Measurements from ENCODE around the gene MMP8. TPM values are rescaled to one million over a fixed set of nuclear protein-coding genes. Genes with fewer than 3 reads are reported as not detected.

Gene MMP8
- total and polyA plus RNA-seq, 2 experiments from 2014 or later, result not detected

GRCh38 chr11:102757823-102758549 is 33.2 kb upstream of the MMP8 start:
- Mint-ChIP-seq H3K4me3 (no peak overlapping the region), H3K4me1 (peaks cover 16% of the 10 kb centered on the region), H3K36me3 (ENCODE audit: low read depth) (no peaks in the 10 kb centered on the region), H3K27ac (no peak overlapping the region), H3K27me3 (ENCODE audit: insufficient read depth, low read depth, poor library complexity) (peaks cover 1% of the 10 kb centered on the region), H3K9me3 (no peaks in the 10 kb centered on the region)
- DNase-seq (ENCODE audit: low spot score) (no peak), ATAC-seq (no peak)
- no peaks in the 10 kb centered on the region for H3K27me3 ChIP-seq (ENCODE audit: insufficient read depth)
- H3K4me1 ChIP-seq (ENCODE audit: insufficient read depth), result peaks cover 18% of the 10 kb centered on the region; the same call in 1 of the 2 replicates
- no peaks in the 10 kb centered on the region for H3F3A ChIP-seq (replicated peaks; ENCODE audit: low read depth)
- H4K20me1 ChIP-seq (replicated peaks; ENCODE audit: insufficient read depth), result no peaks in the 10 kb centered on the region
- H3K4me3 ChIP-seq, result no peak overlapping the region
- no peaks in the 10 kb centered on the region for H3K9me2 ChIP-seq (ENCODE audit: insufficient read depth)
- no peaks in the 10 kb centered on the region for H3K36me3 ChIP-seq (ENCODE audit: insufficient read depth)
- H2AFZ ChIP-seq, result no peak overlapping the region
- no peaks in the 10 kb centered on the region for H3K79me2 ChIP-seq (replicated peaks; ENCODE audit: insufficient read depth)
- no peak for TF ChIP-seq ZNF114 (CRISPR knock-in tag; IDR thresholded peaks at IDR 0.05)
- no peak for TF ChIP-seq CREB1 (CRISPR knock-in tag; IDR thresholded peaks at IDR 0.05; ENCODE audit: low read depth)
- TF ChIP-seq STAT1 (IDR thresholded peaks at IDR 0.05; ENCODE audit: unreplicated experiment), result no peak
- TF ChIP-seq REST (IDR thresholded peaks at IDR 0.05; ENCODE audit: unreplicated experiment), result no peak
- TF ChIP-seq ETS1 (IDR thresholded peaks at IDR 0.05), result no peak
- TF ChIP-seq CTCF (conservative IDR thresholded peaks at IDR 0.05; ENCODE audit: low read depth in 2 of 2), result no peak
- TF ChIP-seq JUNB (IDR thresholded peaks at IDR 0.05; ENCODE audit: unreplicated experiment), result no peak
- no peak for TF ChIP-seq ZNF331 (CRISPR knock-in tag; IDR thresholded peaks at IDR 0.05; ENCODE audit: low read depth)
- no peak for TF ChIP-seq NANOG (IDR thresholded peaks at IDR 0.05; ENCODE audit: borderline replicate concordance)
- TF ChIP-seq EZH2 (IDR thresholded peaks at IDR 0.05; ENCODE audit: low read depth, unreplicated experiment), result no peak
- no peak overlapping the region for H3K27ac ChIP-seq (ENCODE audit: low read depth)
- H3K4me2 ChIP-seq, result no peak overlapping the region
